Testis (tissue), 3 donors: Measurements from ENCODE around the gene TNPO2. TPM values are rescaled to one million over a fixed set of nuclear protein-coding genes. Genes with fewer than 3 reads are reported as not detected.

Experiments
- DNase-seq: peaks from one replicate; pipeline ENCODE4 v3.0.0-alpha.2; 2019
- H3K27ac ChIP-seq, 2 donors: fragments of 200-600 bp; sonication (generic); one replicate each; pipeline ENCODE4 v1.5.1; 2019
- H3K27me3 ChIP-seq: fragments of 200-600 bp; sonication (generic); one replicate; pipeline ENCODE4 v1.5.1; 2019
- H3K36me3 ChIP-seq: fragments of 200-600 bp; sonication (generic); one replicate; pipeline ENCODE4 v1.5.1; 2017; ENCODE audit warnings: low read depth; ENCODE audit errors: missing control alignments
- H3K4me1 ChIP-seq: fragments of 200-600 bp; sonication (generic); one replicate; pipeline ENCODE4 v1.5.1; 2019
- H3K4me3 ChIP-seq, 2 donors: fragments of 200-600 bp; sonication (generic); one replicate each; pipeline ENCODE4 v1.5.1; 2017 to 2019
- H3K9me3 ChIP-seq: fragments of 200-600 bp; sonication (generic); one replicate; pipeline ENCODE4 v1.5.1; 2017
- POLR2A ChIP-seq: fragments of 450-650 bp; IDR thresholded peaks from one replicate; pipeline ENCODE4 v1.6.1; 2017; ENCODE audit warnings: antibody characterized with exemption, mild to moderate bottlenecking, moderate library complexity
- WGBS, 2 donors: methylation state at CpG; one replicate each; pipeline ENCODE4 v1.1.5; 2018; 5-methylcytosine and 5-hydroxymethylcytosine counted together
- intact Hi-C: fragments of 100-400 bp; cut with DNase I; formaldehyde crosslinking; loops from one replicate; pipeline ENCODE4 v1.15.1; 2023; ENCODE audit warnings: low total_unique reads
- polyA plus RNA-seq: library from polyadenylated mRNA; stranded (reverse); fragments of 350-450 nt; fragmentation: Illumina TruSeq; extraction: RNeasy Lipid Tissue Mini Kit (QIAGEN cat#74804); gene quantifications from one replicate; pipeline ENCODE4 v1.2.3, GENCODE V29; 2014; ENCODE audit warnings: low read depth, low replicate concordance; ENCODE audit not compliant: insufficient read depth
- total RNA-seq, 2 donors: library from RNA; depleted of rRNA; stranded (reverse); fragments of >200 nt; gene quantifications; one replicate each; pipeline ENCODE4 v1.2.3, GENCODE V29; 2016
- TF ChIP-seq, protein P1 (sequence below), 3 experiments: fragments of 450-650 bp in 2 of 3; fragments of 200-600 bp in 1 of 3; sonication (generic) in 1 of 3; IDR thresholded peaks; one replicate each; pipeline ENCODE4 v1.5.1; 2016 to 2019; ENCODE audit warnings: antibody characterized with exemption in 3 of 3, mild to moderate bottlenecking in 2 of 3, moderate library complexity in 1 of 3

Gene TNPO2
- total and polyA plus RNA-seq, 3 donors from 2014 or later = 103 to 129 (median 110) TPM

DNA sequence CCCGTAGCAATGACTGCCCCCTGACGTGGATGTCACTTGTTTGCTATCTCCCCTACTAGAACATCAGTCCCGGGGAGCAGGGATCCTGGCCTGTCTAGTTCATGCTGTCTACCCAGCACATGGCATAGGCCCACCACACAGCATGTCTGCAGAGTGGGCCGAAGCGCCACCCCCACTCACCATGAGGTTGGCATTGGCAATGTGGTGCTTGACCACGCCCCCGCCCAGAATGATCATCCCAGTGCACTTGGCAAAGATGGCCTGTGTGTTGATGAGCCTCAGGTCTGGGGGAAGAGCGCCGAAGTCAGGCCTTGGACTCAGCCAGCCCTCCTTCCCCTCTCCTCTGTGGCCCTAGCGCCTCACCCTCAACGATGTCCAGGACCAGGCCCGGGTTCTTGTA is 46.8 kb downstream of the TNPO2 start:
- WGBS, 2 donors = 89 to 92% methylated on average over 6 to 12 of the region's 12 CpGs
- DNase-seq = no peak
- Histone ChIP-seq H3K27ac (no peak overlapping the region), H3K36me3 (no peaks in the 10 kb centered on the region), H3K4me3 (no peak overlapping the region), H3K27me3 (no peaks in the 10 kb centered on the region), H3K9me3 (no peaks in the 10 kb centered on the region), H3K4me1 (peaks cover 10% of the 10 kb centered on the region)
- no peak for TF ChIP-seq POLR2A
- TF ChIP-seq, protein P1, sequence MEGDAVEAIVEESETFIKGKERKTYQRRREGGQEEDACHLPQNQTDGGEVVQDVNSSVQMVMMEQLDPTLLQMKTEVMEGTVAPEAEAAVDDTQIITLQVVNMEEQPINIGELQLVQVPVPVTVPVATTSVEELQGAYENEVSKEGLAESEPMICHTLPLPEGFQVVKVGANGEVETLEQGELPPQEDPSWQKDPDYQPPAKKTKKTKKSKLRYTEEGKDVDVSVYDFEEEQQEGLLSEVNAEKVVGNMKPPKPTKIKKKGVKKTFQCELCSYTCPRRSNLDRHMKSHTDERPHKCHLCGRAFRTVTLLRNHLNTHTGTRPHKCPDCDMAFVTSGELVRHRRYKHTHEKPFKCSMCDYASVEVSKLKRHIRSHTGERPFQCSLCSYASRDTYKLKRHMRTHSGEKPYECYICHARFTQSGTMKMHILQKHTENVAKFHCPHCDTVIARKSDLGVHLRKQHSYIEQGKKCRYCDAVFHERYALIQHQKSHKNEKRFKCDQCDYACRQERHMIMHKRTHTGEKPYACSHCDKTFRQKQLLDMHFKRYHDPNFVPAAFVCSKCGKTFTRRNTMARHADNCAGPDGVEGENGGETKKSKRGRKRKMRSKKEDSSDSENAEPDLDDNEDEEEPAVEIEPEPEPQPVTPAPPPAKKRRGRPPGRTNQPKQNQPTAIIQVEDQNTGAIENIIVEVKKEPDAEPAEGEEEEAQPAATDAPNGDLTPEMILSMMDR (IDR thresholded peaks at IDR 0.05) = no peak
- intact Hi-C loops = no loop called here

- Histone ChIP-seq H3K9me3 (no peaks in the 10 kb centered on the region), H3K27me3 (no peaks in the 10 kb centered on the region), H3K4me1 (peaks cover 10% of the 10 kb centered on the region), H3K4me3 (no peak overlapping the region), H3K36me3 (no peaks in the 10 kb centered on the region), H3K27ac (no peak overlapping the region)
- intact Hi-C loops = no loop called here
- WGBS, 2 donors = 35 to 36% methylated on average over 3 to 4 of the region's 4 CpGs
- DNase-seq = peak; percentile 90
- TF ChIP-seq POLR2A = no peak
- TF ChIP-seq, protein P1 (IDR thresholded peaks at IDR 0.05) = peak; percentile 66 to 89 (median 72)
These were observed 47.3 kb downstream of the TNPO2 start for GRCh38 chr19:12676384-12676792.

DNA sequence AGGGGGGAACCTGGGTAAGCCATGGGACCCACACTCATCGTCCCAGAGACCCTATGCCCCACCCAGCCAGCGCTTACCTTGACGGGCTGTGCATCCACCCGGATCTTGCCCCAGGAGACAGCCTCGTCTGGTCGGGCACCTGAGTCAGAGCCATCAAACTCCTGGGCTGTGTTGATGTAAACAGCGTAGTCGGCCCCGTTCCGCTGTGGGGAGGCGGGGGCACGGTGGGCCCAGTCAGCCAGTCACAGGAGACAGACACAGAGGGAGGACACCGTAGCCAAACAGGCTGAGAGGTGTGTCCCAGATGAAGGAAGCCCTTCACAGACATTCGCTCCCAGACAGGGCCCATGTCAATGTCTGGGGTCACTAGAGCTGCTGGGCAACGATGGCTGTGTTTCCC is 47.8 kb downstream of the TNPO2 start:
- TF ChIP-seq, protein P1 (IDR thresholded peaks at IDR 0.05) = no peak
- TF ChIP-seq POLR2A = no peak
- Histone ChIP-seq H3K9me3 (no peaks in the 10 kb centered on the region), H3K27ac (no peak overlapping the region), H3K4me1 (peaks cover 10% of the 10 kb centered on the region), H3K27me3 (no peaks in the 10 kb centered on the region), H3K36me3 (no peaks in the 10 kb centered on the region), H3K4me3 (no peak overlapping the region)
- intact Hi-C loops = no loop called here
- WGBS, 2 donors = 80 to 88% methylated on average over 11 to 15 of the region's 15 CpGs
- no peak for DNase-seq

DNA sequence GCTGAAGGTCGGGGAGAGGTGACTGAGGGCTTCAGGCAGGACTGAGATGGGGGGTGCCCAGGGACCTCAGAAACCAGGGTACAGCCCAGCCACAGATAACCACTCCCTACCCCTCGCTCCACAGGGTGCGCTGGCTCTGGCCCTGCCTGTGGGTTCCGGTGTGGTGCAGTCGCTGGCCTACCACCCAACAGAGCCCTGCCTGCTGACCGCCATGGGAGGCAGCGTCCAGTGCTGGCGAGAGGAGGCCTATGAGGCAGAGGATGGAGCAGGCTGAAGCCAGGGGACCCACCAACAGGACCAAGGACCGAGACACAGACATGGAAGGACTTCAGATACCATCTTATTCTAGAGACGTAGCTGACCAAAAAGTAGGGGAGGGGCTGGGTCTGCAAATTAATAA is 48.3 kb downstream of the TNPO2 start:
- no peak overlapping the region for H3K4me3 ChIP-seq
- H3K4me1 ChIP-seq = peaks cover 9% of the 10 kb centered on the region
- intact Hi-C loops = no loop called here
- no peaks in the 10 kb centered on the region for H3K36me3 ChIP-seq
- DNase-seq = no peak
- no peak overlapping the region for H3K27ac ChIP-seq
- WGBS, 2 donors = 95% methylated on average over 8 to 10 of the region's 10 CpGs
- H3K9me3 ChIP-seq = no peaks in the 10 kb centered on the region
- no peaks in the 10 kb centered on the region for H3K27me3 ChIP-seq
- TF ChIP-seq, protein P1 (IDR thresholded peaks at IDR 0.05) = no peak
- TF ChIP-seq POLR2A = no peak

DNA sequence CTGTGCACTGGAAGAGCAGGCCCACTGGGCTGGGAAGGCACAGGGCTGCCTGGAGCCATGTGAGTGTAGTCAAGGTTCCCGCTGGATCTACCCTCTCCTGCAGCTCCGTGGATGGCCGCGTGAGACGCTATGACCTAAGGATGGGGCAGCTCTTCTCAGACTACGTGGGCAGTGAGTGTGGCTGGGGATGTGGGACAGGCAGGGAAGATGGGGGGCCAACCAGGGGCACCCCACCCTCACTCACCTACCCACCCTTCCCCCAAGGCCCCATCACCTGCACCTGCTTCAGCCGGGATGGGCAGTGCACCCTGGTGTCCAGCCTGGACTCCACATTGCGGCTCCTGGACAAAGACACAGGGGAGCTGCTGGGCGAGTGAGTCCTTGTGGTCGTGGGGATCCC is 51.0 kb downstream of the TNPO2 start:
- intact Hi-C loops = no loop called here
- WGBS, 2 donors = 71 to 84% methylated on average over 8 to 10 of the region's 10 CpGs
- Histone ChIP-seq H3K4me3 (no peak overlapping the region), H3K27me3 (no peaks in the 10 kb centered on the region), H3K9me3 (no peaks in the 10 kb centered on the region), H3K4me1 (peaks cover 19% of the 10 kb centered on the region), H3K36me3 (no peaks in the 10 kb centered on the region), H3K27ac (no peak overlapping the region)
- TF ChIP-seq, protein P1 (IDR thresholded peaks at IDR 0.05) = no peak
- TF ChIP-seq POLR2A = no peak
- no peak for DNase-seq
